ENCODE results near the gene MSL3. TPM values are rescaled to one million over a fixed set of nuclear protein-coding genes. Genes with fewer than 3 reads are reported as not detected.

Gene MSL3
- total RNA-seq, 1 experiment from 2014 or later = 27.0 TPM

GRCh38 chrX:11793734-11794133 lies 35.7 kb downstream of the MSL3 start:
- in situ Hi-C loops (cut with HindIII; ENCODE audit: low sequenced_read_pairs) = no loop called here

GRCh38 chrX:11813341-11813740 lies 55.3 kb downstream of the MSL3 start:
- no peak for DNase-seq (ENCODE audit: low spot score)
- in situ Hi-C loops (cut with HindIII; ENCODE audit: low sequenced_read_pairs) = no loop called here

More at GRCh38 chrX:11793734-11794133, 35.7 kb downstream of the MSL3 start:
- DNase-seq (ENCODE audit: low spot score) = no peak

Other genes with a start within 250 kb of the MSL3 start
- not detected in 2 replicates for gene ARHGAP6, start 92.3 kb upstream of the MSL3 start, total RNA-seq (2014; rRNA removed; shearing (Covaris generic))

All from G401 (cell line).